A549 (cell line): ENCODE results near the gene TRPV4.
"Not testable (repeated sequence)": the region's sequence is repeated elsewhere in the genome, so short reads cannot be mapped to it uniquely, and the experiment has no call there.

Source experiments
- BHLHE40 ChIP-seq: IDR thresholded peaks from 2 replicates; pipeline ENCODE4 v1.6.1; 2012; ENCODE audit warnings: low read depth, low read length, inconsistent platforms
- CTCF ChIP-seq: fragments of >200 bp; sonication (Bioruptor Twin); formaldehyde crosslinking; IDR thresholded peaks from 3 replicates; pipeline ENCODE4 v1.5.1; 2016
- REST ChIP-seq: fragments of 200-600 bp; sonication (generic); IDR thresholded peaks from 2 replicates; pipeline ENCODE4 v1.6.1; 2016; ENCODE audit warnings: antibody characterized with exemption, mild to moderate bottlenecking, moderate library complexity
- SMC3 ChIP-seq: fragments of >200 bp; sonication (Bioruptor Twin); formaldehyde crosslinking; IDR thresholded peaks from 3 replicates; pipeline ENCODE4 v1.6.1; 2018; ENCODE audit warnings: inconsistent platforms
- USF2 ChIP-seq: fragments of 450-650 bp; IDR thresholded peaks from 2 replicates; pipeline ENCODE4 v1.6.1; 2014; ENCODE audit warnings: antibody characterized with exemption

- not testable (repeated sequence) for TF ChIP-seq USF2, SMC3, CTCF, BHLHE40, REST
These were observed 17.3 kb upstream of the TRPV4 start for GRCh38 chr12:109850518-109850917.
